SIG-M5 treated with dmso at 0.1 percent for 504 hours (cell line): Measurements from ENCODE around the gene GK.
"Not testable (repeated sequence)": the region's sequence is repeated elsewhere in the genome, so short reads cannot be mapped to it uniquely, and the experiment has no call there.

ENCODE experiments used
- DNase-seq: peaks from one replicate; lab custom pipeline; 2025; ENCODE audit not compliant: unreplicated experiment; lab: John Stamatoyannopoulos, UW

The GK gene

GRCh38 chrX:30653415-30654131 lies at the start of gene GK:
Gene GK, plus strand, starts transcription at chrX:30653423. Its CDS starts 115 bp downstream, at chrX:30653538.
- DNase-seq = no peak

- DNase-seq = no peak
Observed at GRCh38 chrX:30607155-30607554, 46.1 kb upstream of the GK start.

GRCh38 chrX:30610026-30610425 lies 43.2 kb upstream of the GK start:
- DNase-seq = no peak

GRCh38 chrX:30612250-30612655 lies 41.0 kb upstream of the GK start:
- no peak for DNase-seq

GRCh38 chrX:30613721-30614120 lies 39.5 kb upstream of the GK start:
- peak; percentile 86 for DNase-seq

- no peak for DNase-seq
Observed at GRCh38 chrX:30615229-30615628, 38.0 kb upstream of the GK start.

- DNase-seq = no peak
Observed at GRCh38 chrX:30618160-30618765, 35.0 kb upstream of the GK start.

GRCh38 chrX:30620125-30620524 lies 33.1 kb upstream of the GK start:
- DNase-seq = no peak

- DNase-seq = peak; percentile 74
Observed at GRCh38 chrX:30620980-30621618, 32.1 kb upstream of the GK start.

GRCh38 chrX:30622361-30622760 lies 30.9 kb upstream of the GK start:
- DNase-seq = no peak

- no peak for DNase-seq
Observed at GRCh38 chrX:30626402-30626801, 26.8 kb upstream of the GK start.

GRCh38 chrX:30627818-30628652 lies 25.2 kb upstream of the GK start:
- peak; percentile 66 for DNase-seq

GRCh38 chrX:30634070-30634469 lies 19.2 kb upstream of the GK start:
- DNase-seq = not testable (repeated sequence)

GRCh38 chrX:30635630-30636029 lies 17.6 kb upstream of the GK start:
- no peak for DNase-seq

- peak; percentile 70 for DNase-seq
Observed at GRCh38 chrX:30637874-30638815, 15.1 kb upstream of the GK start.

GRCh38 chrX:30639702-30640101 lies 13.5 kb upstream of the GK start:
- not testable (repeated sequence) for DNase-seq

- no peak for DNase-seq
Observed at GRCh38 chrX:30642642-30643041, 10.6 kb upstream of the GK start.

- DNase-seq = peak; percentile 86
Observed at GRCh38 chrX:30643313-30643821, 9.9 kb upstream of the GK start.

GRCh38 chrX:30649859-30650258 lies 3.4 kb upstream of the GK start:
- DNase-seq = no peak
